BJ (cell line): ENCODE results near the gene PIP4K2A. TPM values are rescaled to one million over a fixed set of nuclear protein-coding genes. Genes with fewer than 3 reads are reported as not detected.
A peak's percentile ranks its signal among the peaks of the same experiment; 100 is the strongest.

Experiments
- CTCF ChIA-PET: fragments of 350-600 bp; formaldehyde crosslinking; extraction: SDS; loops from one replicate; lab custom pipeline; 2021; ENCODE audit warnings: antibody characterized with exemption, inconsistent platforms; lab: Yijun Ruan, JAX
- POLR2A ChIA-PET: fragments of 300-600 bp; sonication (Branson Sonifier 250); formaldehyde crosslinking; extraction: SDS; loops from one replicate; lab custom pipeline; 2021; ENCODE audit warnings: antibody characterized with exemption; lab: Charles Lee
- DNase-seq: peaks from one replicate; pipeline ENCODE4 v3.0.0-alpha.2; 2011; ENCODE audit warnings: low read depth
- H3K27me3 ChIP-seq: 2 replicates; pipeline ENCODE4 v1.6.0; 2011; ENCODE audit warnings: low read length; ENCODE audit not compliant: control insufficient read depth, insufficient read depth
- H3K36me3 ChIP-seq: 2 replicates; pipeline ENCODE4 v1.5.1; 2011; ENCODE audit warnings: low read length; ENCODE audit not compliant: control insufficient read depth, insufficient read depth
- H3K4me3 ChIP-seq: 2 replicates; pipeline ENCODE4 v1.5.1; 2011; ENCODE audit warnings: low read depth, mild to moderate bottlenecking, control low read depth, low read length
- polyA plus RNA-seq: library from polyadenylated mRNA; depleted of rRNA; stranded (reverse); fragments of >200 nt; gene quantifications from 2 replicates; pipeline ENCODE4 v1.2.3, GENCODE V29; 2011
- TF ChIP-seq, protein P1 (sequence below): IDR thresholded peaks from 2 replicates; pipeline ENCODE4 v1.5.1; 2011; ENCODE audit warnings: low read depth, mild to moderate bottlenecking, control low read depth, inconsistent platforms, low read length, moderate library complexity; ENCODE audit not compliant: insufficient read depth

The PIP4K2A gene
- polyA plus RNA-seq, 1 experiment = 17.3 TPM

GRCh38 chr10:22624287-22624738, 90.1 kb downstream of the PIP4K2A start:
- TF ChIP-seq, protein P1, sequence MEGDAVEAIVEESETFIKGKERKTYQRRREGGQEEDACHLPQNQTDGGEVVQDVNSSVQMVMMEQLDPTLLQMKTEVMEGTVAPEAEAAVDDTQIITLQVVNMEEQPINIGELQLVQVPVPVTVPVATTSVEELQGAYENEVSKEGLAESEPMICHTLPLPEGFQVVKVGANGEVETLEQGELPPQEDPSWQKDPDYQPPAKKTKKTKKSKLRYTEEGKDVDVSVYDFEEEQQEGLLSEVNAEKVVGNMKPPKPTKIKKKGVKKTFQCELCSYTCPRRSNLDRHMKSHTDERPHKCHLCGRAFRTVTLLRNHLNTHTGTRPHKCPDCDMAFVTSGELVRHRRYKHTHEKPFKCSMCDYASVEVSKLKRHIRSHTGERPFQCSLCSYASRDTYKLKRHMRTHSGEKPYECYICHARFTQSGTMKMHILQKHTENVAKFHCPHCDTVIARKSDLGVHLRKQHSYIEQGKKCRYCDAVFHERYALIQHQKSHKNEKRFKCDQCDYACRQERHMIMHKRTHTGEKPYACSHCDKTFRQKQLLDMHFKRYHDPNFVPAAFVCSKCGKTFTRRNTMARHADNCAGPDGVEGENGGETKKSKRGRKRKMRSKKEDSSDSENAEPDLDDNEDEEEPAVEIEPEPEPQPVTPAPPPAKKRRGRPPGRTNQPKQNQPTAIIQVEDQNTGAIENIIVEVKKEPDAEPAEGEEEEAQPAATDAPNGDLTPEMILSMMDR = no peak
- DNase-seq = peak; percentile 68
- CTCF ChIA-PET = interaction anchor here (0.7 kb wide), 1 partner anchor 24 kb away, joined by 3 read pairs; no protein-coding TSS in a partner anchor
- no peaks in the 10 kb centered on the region for H3K27me3 ChIP-seq
- POLR2A ChIA-PET = no interaction called here
- H3K4me3 ChIP-seq = no peak overlapping the region
- no peaks in the 10 kb centered on the region for H3K36me3 ChIP-seq

GRCh38 chr10:22623633-22624253, 90.6 kb downstream of the PIP4K2A start:
- ChIA-PET POLR2A (no interaction called here), CTCF (interaction anchor here (0.7 kb wide), 1 partner anchor 24 kb away, joined by 3 read pairs; no protein-coding TSS in a partner anchor)
- no peak for DNase-seq
- H3K4me3 ChIP-seq = no peak overlapping the region
- no peaks in the 10 kb centered on the region for H3K36me3 ChIP-seq
- TF ChIP-seq, protein P1 = no peak
- no peaks in the 10 kb centered on the region for H3K27me3 ChIP-seq

- TF ChIP-seq, protein P1 = no peak
- Histone ChIP-seq H3K4me3 (no peak overlapping the region), H3K27me3 (no peaks in the 10 kb centered on the region), H3K36me3 (no peaks in the 10 kb centered on the region)
- CTCF ChIA-PET = no interaction called here
- POLR2A ChIA-PET = no interaction called here
- DNase-seq = no peak
Observed at GRCh38 chr10:22622242-22622806, 92.1 kb downstream of the PIP4K2A start.

- CTCF ChIA-PET = interaction anchor here (0.8 kb wide), 1 partner anchor 48 kb away, joined by 3 read pairs; no protein-coding TSS in a partner anchor
- no peak for DNase-seq
- Histone ChIP-seq H3K36me3 (no peaks in the 10 kb centered on the region), H3K27me3 (no peaks in the 10 kb centered on the region), H3K4me3 (no peak overlapping the region)
- TF ChIP-seq, protein P1 = no peak
- POLR2A ChIA-PET = no interaction called here
Observed at GRCh38 chr10:22621726-22622125, 92.7 kb downstream of the PIP4K2A start.

- TF ChIP-seq, protein P1 = no peak
- Histone ChIP-seq H3K36me3 (no peaks in the 10 kb centered on the region), H3K4me3 (no peak overlapping the region), H3K27me3 (no peaks in the 10 kb centered on the region)
- DNase-seq = no peak
- CTCF ChIA-PET = interaction anchor here (0.8 kb wide), 1 partner anchor 47 kb away, joined by 3 read pairs; no protein-coding TSS in a partner anchor
- POLR2A ChIA-PET = no interaction called here
Observed at GRCh38 chr10:22620929-22621328, 93.4 kb downstream of the PIP4K2A start.
